Mesenchymal stem cell (in vitro differentiated cells and primary cell): ENCODE data around the gene HES4.
"Not testable (repeated sequence)": the region's sequence is repeated elsewhere in the genome, so short reads cannot be mapped to it uniquely, and the experiment has no call there.

ENCODE experiments used
- DNase-seq: peaks from one replicate; pipeline ENCODE4 v3.0.0-alpha.2; 2013
- H2AFZ ChIP-seq: one replicate; pipeline ENCODE4 v1.6.1; 2013; ENCODE audit warnings: low read depth, mild to moderate bottlenecking, control low read depth, inconsistent platforms, low read length, moderate library complexity
- H2AK5ac ChIP-seq: 2 replicates; pipeline ENCODE4 v1.6.1; 2013; ENCODE audit warnings: low read length, moderate library complexity, mild to moderate bottlenecking, inconsistent platforms; ENCODE audit not compliant: severe bottlenecking
- H2BK120ac ChIP-seq: one replicate; pipeline ENCODE4 v1.6.1; 2013; ENCODE audit warnings: low read depth, mild to moderate bottlenecking, inconsistent platforms, low read length, moderate library complexity
- H2BK12ac ChIP-seq, 2 experiments: one replicate each; pipeline ENCODE4 v1.6.1; 2013; ENCODE audit warnings: inconsistent platforms in 2 of 2, low read length in 2 of 2, mild to moderate bottlenecking in 2 of 2, moderate library complexity in 2 of 2, control low read depth in 1 of 2
- H2BK15ac ChIP-seq: one replicate; pipeline ENCODE4 v1.6.1; 2013; ENCODE audit warnings: mild to moderate bottlenecking, low read depth, inconsistent platforms; ENCODE audit not compliant: poor library complexity, severe bottlenecking
- H2BK5ac ChIP-seq: 2 replicates; pipeline ENCODE4 v1.6.1; 2013; ENCODE audit warnings: low read depth, mild to moderate bottlenecking, low read length, control low read depth, inconsistent platforms; ENCODE audit not compliant: poor library complexity, severe bottlenecking
- H3K14ac ChIP-seq, 2 experiments: one replicate each; pipeline ENCODE4 v1.6.1; 2013; ENCODE audit warnings: inconsistent platforms in 2 of 2, low read length in 2 of 2, control low read depth in 1 of 2, mild to moderate bottlenecking in 1 of 2, moderate library complexity in 1 of 2
- H3K18ac ChIP-seq, 2 experiments: one replicate each; pipeline ENCODE4 v1.6.1; 2013; ENCODE audit warnings: inconsistent platforms in 2 of 2, low read length in 2 of 2, control low read depth in 1 of 2, low read depth in 1 of 2, mild to moderate bottlenecking in 1 of 2
- H3K23ac ChIP-seq, 2 experiments: one replicate each; pipeline ENCODE4 v1.6.1; 2013; ENCODE audit warnings: inconsistent platforms in 2 of 2, low read length in 2 of 2, mild to moderate bottlenecking in 2 of 2, moderate library complexity in 2 of 2, control low read depth in 1 of 2
- H3K27ac ChIP-seq: 2 replicates; pipeline ENCODE4 v1.5.1; 2013; ENCODE audit warnings: mild to moderate bottlenecking, moderate library complexity, low read length, control low read depth, inconsistent platforms; ENCODE audit not compliant: poor library complexity, severe bottlenecking
- H3K27me3 ChIP-seq, 2 experiments: 2 replicates each; pipeline versions ENCODE4 v1.6.1 to v1.7.0; 2013; ENCODE audit warnings: low read length in 2 of 2, mild to moderate bottlenecking in 2 of 2, moderate library complexity in 2 of 2, control low read depth in 1 of 2, inconsistent platforms in 1 of 2; ENCODE audit not compliant: control insufficient read depth in 1 of 2, insufficient read depth in 1 of 2
- H3K36me3 ChIP-seq, 2 experiments: 2 replicates each; pipeline versions ENCODE4 v1.6.1 to v1.7.0; 2013; ENCODE audit warnings: low read length in 2 of 2, control low read depth in 1 of 2, inconsistent platforms in 1 of 2, low read depth in 1 of 2, mild to moderate bottlenecking in 1 of 2; ENCODE audit not compliant: insufficient read depth in 2 of 2, control insufficient read depth in 1 of 2
- H3K4ac ChIP-seq, 2 experiments: one replicate each; pipeline ENCODE4 v1.6.1; 2013; ENCODE audit warnings: inconsistent platforms in 2 of 2, low read length in 2 of 2, mild to moderate bottlenecking in 2 of 2, moderate library complexity in 2 of 2, control low read depth in 1 of 2, low read depth in 1 of 2
- H3K4me1 ChIP-seq: 2 replicates; pipeline ENCODE4 v1.6.1; 2013; ENCODE audit warnings: low read depth, low read length, control low read depth; ENCODE audit not compliant: control insufficient read depth, insufficient read depth
- H3K4me2 ChIP-seq: 2 replicates; pipeline ENCODE4 v1.6.1; 2013; ENCODE audit warnings: low read length, mild to moderate bottlenecking, inconsistent platforms; ENCODE audit not compliant: poor library complexity, severe bottlenecking
- H3K4me3 ChIP-seq, 2 experiments: 2 replicates each; pipeline versions ENCODE4 v1.5.1 to v1.7.0; 2013; ENCODE audit warnings: low read length in 2 of 2, mild to moderate bottlenecking in 2 of 2, control low read depth in 1 of 2, low read depth in 1 of 2; ENCODE audit not compliant: insufficient read depth in 1 of 2
- H3K79me1 ChIP-seq: replicated peaks from 2 replicates; pipeline ENCODE4 v1.6.1; 2013; ENCODE audit warnings: mild to moderate bottlenecking, control low read depth, low read length, inconsistent platforms; ENCODE audit not compliant: poor library complexity, severe bottlenecking
- H3K9ac ChIP-seq: 2 replicates; pipeline ENCODE4 v1.7.0; 2013; ENCODE audit warnings: mild to moderate bottlenecking, low read length, moderate library complexity
- H3K9me3 ChIP-seq: 2 replicates; pipeline ENCODE4 v1.7.0; 2013; ENCODE audit warnings: mild to moderate bottlenecking, low read length; ENCODE audit not compliant: control insufficient read depth
- H4K8ac ChIP-seq: one replicate; pipeline ENCODE4 v1.6.1; 2013; ENCODE audit warnings: inconsistent platforms, mild to moderate bottlenecking, low read length, moderate library complexity
- H4K91ac ChIP-seq: one replicate; pipeline ENCODE4 v1.6.1; 2013; ENCODE audit warnings: mild to moderate bottlenecking, low read length, inconsistent platforms
- WGBS: methylation state at CpG from one replicate; pipeline ENCODE4 v1.1.7; 2013; ENCODE audit warnings: mixed read lengths; 5-methylcytosine and 5-hydroxymethylcytosine counted together

HES4 gene

DNA sequence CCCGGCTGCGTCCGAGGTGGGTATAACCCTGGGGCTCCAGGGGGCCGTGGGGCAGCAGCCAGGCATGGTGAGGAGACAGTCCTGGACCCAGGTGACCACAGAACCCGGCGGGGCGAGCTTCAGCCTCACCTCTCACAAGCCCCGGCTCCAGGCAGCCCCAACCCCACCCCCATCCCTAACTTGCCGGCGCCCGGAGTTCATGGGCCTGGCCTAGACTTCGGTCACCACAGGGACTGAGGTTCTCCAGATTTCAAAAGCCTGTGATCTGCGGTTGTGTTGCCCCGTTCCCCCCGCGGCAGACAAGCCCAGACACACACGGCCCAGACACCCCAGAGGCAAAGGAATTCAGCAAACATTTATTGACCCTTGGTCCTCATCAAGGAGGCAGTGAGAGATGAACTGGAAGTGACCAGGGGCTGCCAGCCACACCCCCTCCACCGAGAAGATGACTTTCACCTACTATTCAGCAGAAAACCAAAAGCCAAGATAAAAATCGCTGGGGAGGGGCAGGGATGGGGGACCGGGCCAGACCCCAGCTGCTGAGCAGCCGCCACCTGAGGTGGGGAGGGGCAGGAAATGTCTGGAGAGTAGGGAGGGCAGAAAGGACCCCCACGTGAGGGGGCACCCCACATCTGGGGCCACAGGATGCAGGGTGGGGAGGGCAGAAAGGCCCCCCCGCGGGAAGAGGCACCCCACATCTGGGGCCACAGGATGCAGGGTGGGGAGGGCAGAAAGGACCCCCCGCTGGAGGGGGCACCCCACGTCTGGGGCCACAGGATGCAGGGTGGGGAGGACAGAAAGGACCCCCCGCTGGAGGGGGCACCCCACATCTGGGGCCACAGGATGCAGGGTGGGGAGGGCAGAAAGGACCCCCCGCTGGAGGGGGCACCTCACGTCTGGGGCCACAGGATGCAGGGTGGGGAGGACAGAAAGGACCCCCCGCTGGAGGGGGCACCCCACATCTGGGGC is 3.9 kb downstream of the HES4 start:
- no peak overlapping the region for H3K9ac ChIP-seq
- peak; percentile 47 for DNase-seq
- no peak overlapping the region for H4K8ac ChIP-seq
- no peak overlapping the region for H3K23ac ChIP-seq
- peaks cover 0 to 3% of the 10 kb centered on the region in 2 experiments for H3K36me3 ChIP-seq
- H2BK120ac ChIP-seq, result no peak overlapping the region
- H3K4me1 ChIP-seq, result peaks cover 30% of the 10 kb centered on the region
- 56% methylated on average over 18 of the region's 30 CpGs for WGBS
- H3K4ac ChIP-seq, result no peak overlapping the region
- H3K4me2 ChIP-seq, result no peak overlapping the region
- H2BK12ac ChIP-seq, result no peak overlapping the region
- no peak overlapping the region for H2BK5ac ChIP-seq
- no peak overlapping the region for H2AFZ ChIP-seq
- H3K18ac ChIP-seq, result peak overlapping the region in 1 of 2 experiments; percentile 0
- peaks cover 5% of the 10 kb centered on the region for H3K9me3 ChIP-seq
- H2AK5ac ChIP-seq, result no peak overlapping the region
- H4K91ac ChIP-seq, result no peak overlapping the region
- no peak overlapping the region for H3K14ac ChIP-seq
- H2BK15ac ChIP-seq, result no peak overlapping the region
- peaks cover under 1% of the 10 kb centered on the region for H3K79me1 ChIP-seq
- no peak overlapping the region for H3K27ac ChIP-seq
- no peak overlapping the region for H3K4me3 ChIP-seq
- H3K27me3 ChIP-seq, result peaks cover 16 to 54% of the 10 kb centered on the region in 2 experiments

DNA sequence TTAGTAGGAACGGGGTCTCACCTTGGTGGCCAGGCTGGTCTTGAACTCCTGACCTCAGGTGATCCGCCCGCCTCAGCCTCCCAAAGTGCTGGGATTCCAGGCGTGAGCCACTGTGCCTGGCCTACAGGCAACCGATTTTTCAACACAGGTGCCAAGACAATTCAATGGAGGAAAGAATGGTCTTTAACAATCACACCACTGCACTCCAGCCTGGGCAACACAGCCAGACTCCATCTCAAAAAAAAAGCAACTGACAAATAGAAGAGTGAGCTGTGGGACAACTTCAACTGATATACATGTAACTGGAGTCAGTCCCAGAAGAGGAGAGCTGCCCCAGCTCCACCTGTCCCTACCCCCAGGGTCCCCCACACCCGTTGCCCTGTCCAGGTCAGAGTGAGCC is 5.4 kb downstream of the HES4 start:
- not testable (repeated sequence) for H3K36me3 ChIP-seq, H3K14ac ChIP-seq, H3K79me1 ChIP-seq, H2BK120ac ChIP-seq, H3K18ac ChIP-seq, H2BK15ac ChIP-seq, H3K9ac ChIP-seq, H4K8ac ChIP-seq, H2AK5ac ChIP-seq, H3K9me3 ChIP-seq, H2BK12ac ChIP-seq, H4K91ac ChIP-seq, H3K4me2 ChIP-seq, H2BK5ac ChIP-seq, H3K4me3 ChIP-seq, H3K23ac ChIP-seq, H2AFZ ChIP-seq, H3K4ac ChIP-seq, H3K27ac ChIP-seq
- DNase-seq, result peak; percentile 45
- WGBS, result 82% methylated on average over 6 of the region's 6 CpGs
- Histone ChIP-seq H3K4me1 (peaks cover 18% of the 10 kb centered on the region), H3K27me3 (peaks cover 16 to 47% of the 10 kb centered on the region in 2 experiments)

DNA sequence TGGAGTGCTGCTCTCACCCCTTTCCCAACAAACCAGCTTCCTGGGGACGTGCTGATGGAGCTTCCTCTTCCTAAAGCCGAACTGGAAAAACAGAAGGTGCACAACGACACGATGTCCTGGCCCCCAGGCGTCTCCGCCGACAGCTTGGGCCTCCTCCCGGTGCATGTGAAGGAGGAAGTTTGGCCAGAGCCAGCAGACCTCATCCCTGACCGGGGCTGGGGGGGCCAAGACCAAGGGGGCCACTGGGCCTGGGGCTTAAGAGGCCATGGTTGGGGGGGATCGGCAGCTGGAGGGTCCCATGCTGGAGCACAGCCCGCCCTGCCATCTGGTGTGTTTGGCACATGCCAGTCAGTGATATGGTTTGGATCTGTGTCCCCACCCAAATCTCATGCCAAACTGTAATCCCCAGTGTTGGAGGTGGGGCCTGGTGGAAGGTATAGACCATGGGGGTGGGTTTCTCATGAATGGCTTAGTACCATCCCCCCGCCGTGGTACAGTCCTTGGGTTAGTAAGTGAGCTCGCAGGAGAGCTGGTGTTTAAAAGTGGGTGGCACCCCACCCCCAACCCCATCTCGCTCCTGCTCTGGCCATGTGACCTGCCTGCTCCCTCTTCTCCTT is 6.4 kb downstream of the HES4 start:
- Histone ChIP-seq H3K4me1 (peaks cover 9% of the 10 kb centered on the region), H3K14ac (no peak overlapping the region), H3K9me3 (peaks cover 5% of the 10 kb centered on the region), H2AK5ac (no peak overlapping the region), H3K27me3 (peaks cover 14 to 49% of the 10 kb centered on the region in 2 experiments), H3K4me3 (no peak overlapping the region), H3K9ac (no peak overlapping the region), H3K79me1 (no peaks in the 10 kb centered on the region), H3K4me2 (no peak overlapping the region), H3K23ac (no peak overlapping the region), H2AFZ (no peak overlapping the region), H2BK5ac (no peak overlapping the region), H2BK15ac (no peak overlapping the region), H3K4ac (no peak overlapping the region), H2BK120ac (no peak overlapping the region), H3K18ac (no peak overlapping the region), H2BK12ac (no peak overlapping the region), H4K8ac (no peak overlapping the region), H4K91ac (no peak overlapping the region), H3K36me3 (no peaks in the 10 kb centered on the region), H3K27ac (no peak overlapping the region)
- peak; percentile 60 for DNase-seq
- 86% methylated on average over 15 of the region's 15 CpGs for WGBS

DNA sequence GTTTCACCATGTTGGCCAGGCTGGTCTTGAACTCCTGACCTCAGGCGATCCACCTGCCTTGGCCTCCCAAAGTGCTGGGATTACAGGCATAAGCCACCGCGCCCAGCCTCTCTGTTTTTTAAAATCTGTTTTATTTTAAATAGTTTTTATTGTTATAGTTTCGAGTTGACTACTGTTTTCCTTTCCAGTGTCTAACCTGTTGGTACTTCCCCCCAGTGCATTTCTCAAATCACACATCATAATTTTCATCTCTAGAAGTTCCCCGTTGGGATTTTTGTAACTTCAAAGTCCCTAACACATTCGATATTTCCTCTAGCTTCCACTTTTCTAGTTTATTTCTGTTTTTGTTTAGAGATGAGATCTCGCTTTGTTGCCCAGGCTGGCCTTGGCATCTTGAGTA is 7.5 kb downstream of the HES4 start:
- Histone ChIP-seq H3K27me3 (peaks cover 6 to 39% of the 10 kb centered on the region in 2 experiments), H3K9me3 (peaks cover 5% of the 10 kb centered on the region), H3K23ac (no peak overlapping the region), H3K4ac (no peak overlapping the region), H2AFZ (no peak overlapping the region), H3K14ac (no peak overlapping the region), H2BK12ac (no peak overlapping the region), H2BK120ac (no peak overlapping the region), H3K4me1 (peaks cover 5% of the 10 kb centered on the region), H3K4me2 (no peak overlapping the region), H3K36me3 (no peaks in the 10 kb centered on the region), H2BK15ac (no peak overlapping the region), H4K8ac (no peak overlapping the region), H3K79me1 (no peaks in the 10 kb centered on the region), H4K91ac (no peak overlapping the region), H3K4me3 (no peak overlapping the region), H3K18ac (no peak overlapping the region), H3K9ac (no peak overlapping the region), H2BK5ac (no peak overlapping the region), H2AK5ac (no peak overlapping the region), H3K27ac (no peak overlapping the region)
- DNase-seq, result peak; percentile 33
- 89% methylated on average over 3 of the region's 7 CpGs for WGBS
